Keratinocyte (primary cell): Measurements from ENCODE around the gene VSIG10L2. TPM values are rescaled to one million over a fixed set of nuclear protein-coding genes. Genes with fewer than 3 reads are reported as not detected.

ENCODE experiments used
- DNase-seq: peaks from one replicate; pipeline ENCODE4 v3.0.0-alpha.2; 2011; ENCODE audit warnings: low read depth, missing footprints, low spot score
- FAIRE-seq: peaks from 2 replicates; lab custom pipeline; 2011; peaks lifted over from hg19 to GRCh38; lab: Jason Lieb, UNC
- H2AFZ ChIP-seq: 2 replicates; pipeline ENCODE4 v1.6.0; 2012; ENCODE audit warnings: low read length, control low read depth, inconsistent platforms; ENCODE audit not compliant: control insufficient read depth
- H3K27ac ChIP-seq: 2 replicates; pipeline ENCODE4 v1.5.1; 2011; ENCODE audit warnings: low read length; ENCODE audit not compliant: control insufficient read depth, insufficient read depth
- H3K27me3 ChIP-seq: 3 replicates; pipeline ENCODE4 v1.6.0; 2011; ENCODE audit warnings: low read length; ENCODE audit not compliant: control insufficient read depth, insufficient read depth; ENCODE audit errors: extremely low read depth
- H3K36me3 ChIP-seq, 2 experiments: 2 replicates in 1 of 2; 3 replicates in 1 of 2; pipeline ENCODE4 v1.5.1; 2011; ENCODE audit warnings: low read length in 2 of 2, mild to moderate bottlenecking in 1 of 2; ENCODE audit not compliant: control insufficient read depth in 2 of 2, insufficient read depth in 2 of 2; ENCODE audit errors: extremely low read depth in 1 of 2
- H3K4me1 ChIP-seq: 3 replicates; pipeline ENCODE4 v1.5.1; 2011; ENCODE audit warnings: low read length; ENCODE audit not compliant: control insufficient read depth, insufficient read depth; ENCODE audit errors: extremely low read depth
- H3K4me2 ChIP-seq: 3 replicates; pipeline ENCODE4 v1.6.0; 2011; ENCODE audit warnings: low read depth, low read length; ENCODE audit not compliant: control insufficient read depth, insufficient read depth; ENCODE audit errors: extremely low read depth
- H3K4me3 ChIP-seq, 3 experiments: fragments of 200-600 bp in 1 of 3; sonication (generic) in 1 of 3; 2 replicates in 2 of 3; 3 replicates in 1 of 3; pipeline ENCODE4 v1.5.1; 2011 to 2016; ENCODE audit warnings: low read length in 3 of 3, mild to moderate bottlenecking in 3 of 3, control low read depth in 2 of 3, inconsistent platforms in 1 of 3, low read depth in 1 of 3, mixed read lengths in 1 of 3, mixed run types in 1 of 3, moderate library complexity in 1 of 3; ENCODE audit not compliant: control insufficient read depth in 2 of 3, insufficient read depth in 2 of 3; ENCODE audit errors: extremely low read depth in 1 of 3
- H3K79me2 ChIP-seq: 2 replicates; pipeline ENCODE4 v1.6.0; 2012; ENCODE audit warnings: low read length; ENCODE audit not compliant: control insufficient read depth, insufficient read depth
- H3K9ac ChIP-seq: 3 replicates; pipeline ENCODE4 v1.6.0; 2011; ENCODE audit warnings: low read length; ENCODE audit not compliant: control insufficient read depth, insufficient read depth; ENCODE audit errors: extremely low read depth
- H3K9me1 ChIP-seq: 3 replicates; pipeline ENCODE4 v1.6.0; 2011; ENCODE audit warnings: low read length; ENCODE audit not compliant: control insufficient read depth, insufficient read depth; ENCODE audit errors: extremely low read depth
- H3K9me3 ChIP-seq: 2 replicates; pipeline ENCODE4 v1.5.1; 2012; ENCODE audit warnings: low read depth, low read length; ENCODE audit not compliant: control insufficient read depth
- H4K20me1 ChIP-seq: 3 replicates; pipeline ENCODE4 v1.6.0; 2011; ENCODE audit warnings: low read length; ENCODE audit not compliant: control insufficient read depth, insufficient read depth; ENCODE audit errors: extremely low read depth
- EZH2 ChIP-seq: IDR thresholded peaks from one replicate; pipeline ENCODE4 v1.6.1; 2012; ENCODE audit warnings: inconsistent platforms, mild to moderate bottlenecking, low read length, moderate library complexity
- dilution Hi-C: fragments of 300-500 bp; cut with MboI; formaldehyde crosslinking; loops from one replicate; pipeline ENCODE4 v1.7.0; 2020; ENCODE audit warnings: low sequenced_read_pairs; ENCODE audit not compliant: extremely low pct_ligation_motif_present
- polyA plus RNA-seq, 5 experiments: library from polyadenylated mRNA; depleted of rRNA in 3 of 5; stranded (reverse) in 3 of 5; stranded (forward) in 1 of 5; unstranded in 1 of 5; fragments of >200 nt; gene quantifications; 1 replicate in 1 of 5; 2 replicates in 3 of 5; 3 replicates in 1 of 5; pipeline versions ENCODE4 v1.2.1 to v1.2.3, GENCODE V29; 2011 to 2012; ENCODE audit warnings: missing spikeins in 2 of 5, low read depth in 1 of 5, low replicate concordance in 1 of 5
- TF ChIP-seq, protein P1 (sequence below), 3 experiments: IDR thresholded peaks in 1 of 3; conservative IDR thresholded peaks in 1 of 3; optimal IDR thresholded peaks in 1 of 3; 2 replicates in 2 of 3; 3 replicates in 1 of 3; pipeline versions ENCODE3 to v1.5.1; 2011; ENCODE audit warnings: low read length in 3 of 3, mild to moderate bottlenecking in 3 of 3, moderate library complexity in 2 of 3, control low read depth in 1 of 3, inconsistent platforms in 1 of 3; ENCODE audit not compliant: insufficient read depth in 2 of 3; ENCODE audit errors: extremely low read depth in 1 of 3

Gene VSIG10L2
- polyA plus RNA-seq, 1 donor (not counting 4 experiments of a cell fraction or from before 2014, with no cell fraction given), result 0.09 TPM

DNA sequence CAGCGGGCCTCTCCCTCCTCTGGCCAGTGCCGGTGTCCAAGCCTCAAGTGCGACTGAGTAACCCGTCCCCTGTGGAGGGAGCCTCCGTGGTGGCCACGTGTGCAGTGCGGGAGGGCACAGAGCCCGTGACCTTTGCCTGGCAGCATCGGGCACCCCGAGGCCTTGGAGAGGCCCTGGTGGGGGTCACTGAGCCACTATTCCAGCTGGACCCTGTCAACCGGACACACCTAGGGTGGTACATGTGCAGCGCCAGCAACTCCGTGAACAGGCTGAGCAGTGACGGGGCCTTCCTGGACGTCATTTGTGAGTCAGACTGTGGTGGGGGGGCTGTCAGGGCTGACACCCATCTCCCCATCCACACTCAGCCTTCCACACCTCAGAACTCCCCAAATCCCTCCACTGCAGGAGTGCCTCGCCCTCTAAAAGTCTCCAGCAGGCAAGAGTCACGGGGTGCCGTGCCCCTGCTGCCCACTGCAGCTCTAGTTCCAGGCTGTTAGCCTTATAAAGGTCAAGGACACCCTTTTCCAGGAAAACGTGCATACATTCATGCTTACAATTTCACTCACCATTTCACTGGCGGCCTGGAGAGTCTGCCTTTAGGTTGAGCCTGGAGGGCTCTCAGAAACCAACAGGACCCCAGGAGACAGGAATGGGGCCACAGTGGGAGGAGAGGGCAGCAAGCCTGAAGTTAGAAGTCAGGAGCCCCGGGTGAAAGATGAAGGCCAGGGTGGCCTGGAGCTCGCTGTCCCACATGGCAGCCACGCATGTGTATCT is 2.6 kb downstream of the VSIG10L2 start:
- Histone ChIP-seq H4K20me1 (no peaks in the 10 kb centered on the region), H3K4me3 (no peak overlapping the region), H3K36me3 (no peaks in the 10 kb centered on the region), H3K9me1 (no peaks in the 10 kb centered on the region), H3K4me1 (peaks cover 14% of the 10 kb centered on the region), H3K27me3 (no peaks in the 10 kb centered on the region), H3K27ac (no peak overlapping the region), H3K79me2 (no peaks in the 10 kb centered on the region), H2AFZ (no peak overlapping the region), H3K9ac (no peak overlapping the region), H3K9me3 (no peaks in the 10 kb centered on the region), H3K4me2 (no peak overlapping the region)
- TF ChIP-seq EZH2, result no peak
- TF ChIP-seq, protein P1, sequence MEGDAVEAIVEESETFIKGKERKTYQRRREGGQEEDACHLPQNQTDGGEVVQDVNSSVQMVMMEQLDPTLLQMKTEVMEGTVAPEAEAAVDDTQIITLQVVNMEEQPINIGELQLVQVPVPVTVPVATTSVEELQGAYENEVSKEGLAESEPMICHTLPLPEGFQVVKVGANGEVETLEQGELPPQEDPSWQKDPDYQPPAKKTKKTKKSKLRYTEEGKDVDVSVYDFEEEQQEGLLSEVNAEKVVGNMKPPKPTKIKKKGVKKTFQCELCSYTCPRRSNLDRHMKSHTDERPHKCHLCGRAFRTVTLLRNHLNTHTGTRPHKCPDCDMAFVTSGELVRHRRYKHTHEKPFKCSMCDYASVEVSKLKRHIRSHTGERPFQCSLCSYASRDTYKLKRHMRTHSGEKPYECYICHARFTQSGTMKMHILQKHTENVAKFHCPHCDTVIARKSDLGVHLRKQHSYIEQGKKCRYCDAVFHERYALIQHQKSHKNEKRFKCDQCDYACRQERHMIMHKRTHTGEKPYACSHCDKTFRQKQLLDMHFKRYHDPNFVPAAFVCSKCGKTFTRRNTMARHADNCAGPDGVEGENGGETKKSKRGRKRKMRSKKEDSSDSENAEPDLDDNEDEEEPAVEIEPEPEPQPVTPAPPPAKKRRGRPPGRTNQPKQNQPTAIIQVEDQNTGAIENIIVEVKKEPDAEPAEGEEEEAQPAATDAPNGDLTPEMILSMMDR (optimal IDR thresholded peaks at IDR 0.05 in 1 of 3, IDR thresholded peaks at IDR 0.05 in 1 of 3, conservative IDR thresholded peaks at IDR 0.05 in 1 of 3; ENCODE audit: extremely low read depth in 1 of 3, insufficient read depth in 2 of 3, low read length in 3 of 3), result no peak
- FAIRE-seq (no peak), DNase-seq (no peak)
- dilution Hi-C loops, result loop anchor here (25.0 kb wide), 1 partner anchor 264 kb away; the partner anchor contains the start of genes FAM118B and RPUSD4

DNA sequence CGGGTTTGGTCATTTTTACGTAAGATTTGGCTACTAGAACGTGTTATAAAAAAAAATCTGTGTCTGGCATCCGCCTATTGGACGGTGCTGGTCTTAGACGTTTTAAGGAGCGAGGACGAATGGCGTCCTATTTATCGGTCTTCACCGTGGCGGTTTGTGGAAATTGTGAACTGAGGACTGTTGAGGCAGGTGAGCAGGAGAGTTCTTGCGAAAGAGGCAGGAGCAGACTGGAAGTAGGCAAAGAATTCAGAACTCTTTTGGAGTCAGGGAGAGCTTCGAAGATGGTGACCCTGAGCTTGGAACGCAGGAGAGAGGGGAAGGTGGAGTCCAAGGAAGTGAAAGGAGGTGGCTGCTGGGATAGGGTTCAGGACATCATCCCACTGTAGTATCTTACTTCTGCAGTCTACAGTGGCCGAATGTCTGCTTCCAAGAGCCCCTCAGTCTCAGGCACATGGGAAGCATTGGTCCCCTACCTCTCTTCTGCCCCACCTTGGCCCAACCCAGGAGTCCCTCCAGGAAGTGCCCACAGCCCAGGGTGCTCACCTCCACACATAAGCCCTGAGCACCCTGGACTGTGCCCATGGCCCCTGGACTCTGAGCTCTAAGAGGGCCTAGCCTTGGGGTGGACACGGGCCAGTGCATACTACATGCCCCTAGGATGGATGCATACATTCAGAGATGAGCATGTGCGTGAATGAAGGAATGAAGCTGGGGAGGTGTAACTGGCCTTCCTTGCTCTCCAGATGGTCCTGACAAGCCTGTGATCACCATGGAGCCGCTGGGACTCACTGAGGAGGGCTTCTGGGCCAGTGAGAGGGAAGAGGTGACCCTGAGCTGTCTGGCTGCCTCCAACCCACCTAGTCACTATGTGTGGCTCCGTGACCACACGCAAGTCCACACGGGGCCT is 3.7 kb downstream of the VSIG10L2 start:
- H4K20me1 ChIP-seq, result no peaks in the 10 kb centered on the region
- no peak overlapping the region for H3K9ac ChIP-seq
- DNase-seq (no peak), FAIRE-seq (no peak)
- no peak overlapping the region for H3K27ac ChIP-seq
- no peak overlapping the region for H3K4me3 ChIP-seq
- no peaks in the 10 kb centered on the region for H3K9me1 ChIP-seq
- no peaks in the 10 kb centered on the region for H3K27me3 ChIP-seq
- no peaks in the 10 kb centered on the region for H3K36me3 ChIP-seq
- dilution Hi-C loops, result loop anchor here (25.0 kb wide), 1 partner anchor 263 kb away; the partner anchor contains the start of genes FAM118B and RPUSD4
- TF ChIP-seq EZH2, result no peak
- no peaks in the 10 kb centered on the region for H3K9me3 ChIP-seq
- H3K4me2 ChIP-seq, result no peak overlapping the region
- H2AFZ ChIP-seq, result no peak overlapping the region
- H3K79me2 ChIP-seq, result no peaks in the 10 kb centered on the region
- H3K4me1 ChIP-seq, result peaks cover 18% of the 10 kb centered on the region
